ENCODE measurements around the gene RIPOR2. TPM values are rescaled to one million over a fixed set of nuclear protein-coding genes. Genes with fewer than 3 reads are reported as not detected.

The RIPOR2 gene
- total and polyA plus RNA-seq, 10 of the 15 experiments (the other 5 are each of a cell fraction or from before 2014, with no cell fraction given) = 22.2 to 48.2 (median 34.7) TPM

DNA sequence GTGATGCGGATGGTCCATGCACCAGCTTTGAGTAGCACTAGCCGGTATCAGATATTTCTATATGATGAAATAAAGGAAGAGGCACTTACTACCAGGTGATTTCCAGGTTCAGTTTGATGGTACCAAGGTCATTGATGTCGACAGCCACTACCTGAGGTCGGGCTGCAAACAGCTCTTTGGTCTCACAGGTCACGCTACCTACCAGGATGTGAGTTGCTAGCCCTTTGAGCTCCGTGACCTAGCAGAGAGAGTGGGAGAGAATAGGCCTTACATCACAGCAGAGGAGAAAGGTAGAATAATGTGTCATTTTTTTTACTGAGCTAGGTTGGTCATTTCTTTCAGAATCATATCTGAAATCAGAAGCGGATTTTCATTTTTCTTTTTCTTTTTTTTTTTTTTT lies 86.0 kb downstream of the RIPOR2 start:
- FAIRE-seq (no peak), ATAC-seq (no peak), DNase-seq (ENCODE audit: low read depth, low spot score) (no peak)
- Histone ChIP-seq H3K4me3 (no peak overlapping the region), H3K27ac (ENCODE audit: control insufficient read depth, insufficient read depth) (no peak overlapping the region), H3K4me2 (ENCODE audit: control insufficient read depth, insufficient read depth) (no peak overlapping the region), H2AFZ (ENCODE audit: control insufficient read depth, low read depth, low read length) (no peak overlapping the region), H3K27me3 (replicated peaks in 1 of 2; ENCODE audit: control insufficient read depth in 2 of 2, insufficient read depth in 2 of 2, low read length in 1 of 2) (no peaks in the 10 kb centered on the region), H3K79me2 (ENCODE audit: control insufficient read depth, insufficient read depth, low read length) (no peaks in the 10 kb centered on the region), H3K9me3 (replicated peaks; ENCODE audit: control insufficient read depth, insufficient read depth, low read length) (no peaks in the 10 kb centered on the region), H3K9ac (ENCODE audit: control insufficient read depth, insufficient read depth, low read length) (no peak overlapping the region), H3K36me3 (ENCODE audit: control insufficient read depth in 2 of 2, insufficient read depth in 2 of 2, low read length in 1 of 2) (peaks cover 6 to 15% of the 10 kb centered on the region in 2 experiments), H4K20me1 (ENCODE audit: control insufficient read depth, insufficient read depth) (no peaks in the 10 kb centered on the region), H3K4me1 (ENCODE audit: control insufficient read depth, insufficient read depth, low read length) (no peaks in the 10 kb centered on the region)
- SMC1A ChIA-PET (ENCODE audit: uncharacterized antibody, unreplicated experiment) = interaction anchor here (0.7 to 1.3 kb wide), 2 partner anchors 10 to 142 kb away, joined by 3 to 5 read pairs; no protein-coding TSS in a partner anchor
- in situ Hi-C loops (cut with MboI) (no loop called here), intact Hi-C loops (cut with micrococcal nuclease; ENCODE audit: unreplicated experiment) (no loop called here)
- 94% methylated on average over 7 of the region's 7 CpGs for WGBS (ENCODE audit: insufficient coverage, insufficient replicate concordance, low lambda C conversion rate, missing lambda C conversion rate)
- BruUV-seq (replicated peaks) = no TSS peak
- POLR2A ChIA-PET = interaction anchor here (0.9 kb wide), 1 partner anchor 15 kb away, joined by 6 read pairs; no protein-coding TSS in a partner anchor
- CTCF ChIA-PET = interaction anchor here (1.1 to 13.6 kb wide), 3 partner anchors 142 to 221 kb away, joined by 3 to 314 read pairs (median 16); no protein-coding TSS in a partner anchor
- RAD21 ChIA-PET (ENCODE audit: unreplicated experiment) = interaction anchor here (1.0 to 1.3 kb wide), 2 partner anchors 141 to 157 kb away, joined by 3 read pairs; no protein-coding TSS in a partner anchor
- TF ChIP-seq CHD1 (IDR thresholded peaks at IDR 0.05; ENCODE audit: low read depth, low read length) = no peak
- TF ChIP-seq, protein P1, sequence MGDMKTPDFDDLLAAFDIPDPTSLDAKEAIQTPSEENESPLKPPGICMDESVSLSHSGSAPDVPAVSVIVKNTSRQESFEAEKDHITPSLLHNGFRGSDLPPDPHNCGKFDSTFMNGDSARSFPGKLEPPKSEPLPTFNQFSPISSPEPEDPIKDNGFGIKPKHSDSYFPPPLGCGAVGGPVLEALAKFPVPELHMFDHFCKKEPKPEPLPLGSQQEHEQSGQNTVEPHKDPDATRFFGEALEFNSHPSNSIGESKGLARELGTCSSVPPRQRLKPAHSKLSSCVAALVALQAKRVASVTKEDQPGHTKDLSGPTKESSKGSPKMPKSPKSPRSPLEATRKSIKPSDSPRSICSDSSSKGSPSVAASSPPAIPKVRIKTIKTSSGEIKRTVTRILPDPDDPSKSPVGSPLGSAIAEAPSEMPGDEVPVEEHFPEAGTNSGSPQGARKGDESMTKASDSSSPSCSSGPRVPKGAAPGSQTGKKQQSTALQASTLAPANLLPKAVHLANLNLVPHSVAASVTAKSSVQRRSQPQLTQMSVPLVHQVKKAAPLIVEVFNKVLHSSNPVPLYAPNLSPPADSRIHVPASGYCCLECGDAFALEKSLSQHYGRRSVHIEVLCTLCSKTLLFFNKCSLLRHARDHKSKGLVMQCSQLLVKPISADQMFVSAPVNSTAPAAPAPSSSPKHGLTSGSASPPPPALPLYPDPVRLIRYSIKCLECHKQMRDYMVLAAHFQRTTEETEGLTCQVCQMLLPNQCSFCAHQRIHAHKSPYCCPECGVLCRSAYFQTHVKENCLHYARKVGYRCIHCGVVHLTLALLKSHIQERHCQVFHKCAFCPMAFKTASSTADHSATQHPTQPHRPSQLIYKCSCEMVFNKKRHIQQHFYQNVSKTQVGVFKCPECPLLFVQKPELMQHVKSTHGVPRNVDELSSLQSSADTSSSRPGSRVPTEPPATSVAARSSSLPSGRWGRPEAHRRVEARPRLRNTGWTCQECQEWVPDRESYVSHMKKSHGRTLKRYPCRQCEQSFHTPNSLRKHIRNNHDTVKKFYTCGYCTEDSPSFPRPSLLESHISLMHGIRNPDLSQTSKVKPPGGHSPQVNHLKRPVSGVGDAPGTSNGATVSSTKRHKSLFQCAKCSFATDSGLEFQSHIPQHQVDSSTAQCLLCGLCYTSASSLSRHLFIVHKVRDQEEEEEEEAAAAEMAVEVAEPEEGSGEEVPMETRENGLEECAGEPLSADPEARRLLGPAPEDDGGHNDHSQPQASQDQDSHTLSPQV (IDR thresholded peaks at IDR 0.05) = no peak
- TF ChIP-seq, protein P2, sequence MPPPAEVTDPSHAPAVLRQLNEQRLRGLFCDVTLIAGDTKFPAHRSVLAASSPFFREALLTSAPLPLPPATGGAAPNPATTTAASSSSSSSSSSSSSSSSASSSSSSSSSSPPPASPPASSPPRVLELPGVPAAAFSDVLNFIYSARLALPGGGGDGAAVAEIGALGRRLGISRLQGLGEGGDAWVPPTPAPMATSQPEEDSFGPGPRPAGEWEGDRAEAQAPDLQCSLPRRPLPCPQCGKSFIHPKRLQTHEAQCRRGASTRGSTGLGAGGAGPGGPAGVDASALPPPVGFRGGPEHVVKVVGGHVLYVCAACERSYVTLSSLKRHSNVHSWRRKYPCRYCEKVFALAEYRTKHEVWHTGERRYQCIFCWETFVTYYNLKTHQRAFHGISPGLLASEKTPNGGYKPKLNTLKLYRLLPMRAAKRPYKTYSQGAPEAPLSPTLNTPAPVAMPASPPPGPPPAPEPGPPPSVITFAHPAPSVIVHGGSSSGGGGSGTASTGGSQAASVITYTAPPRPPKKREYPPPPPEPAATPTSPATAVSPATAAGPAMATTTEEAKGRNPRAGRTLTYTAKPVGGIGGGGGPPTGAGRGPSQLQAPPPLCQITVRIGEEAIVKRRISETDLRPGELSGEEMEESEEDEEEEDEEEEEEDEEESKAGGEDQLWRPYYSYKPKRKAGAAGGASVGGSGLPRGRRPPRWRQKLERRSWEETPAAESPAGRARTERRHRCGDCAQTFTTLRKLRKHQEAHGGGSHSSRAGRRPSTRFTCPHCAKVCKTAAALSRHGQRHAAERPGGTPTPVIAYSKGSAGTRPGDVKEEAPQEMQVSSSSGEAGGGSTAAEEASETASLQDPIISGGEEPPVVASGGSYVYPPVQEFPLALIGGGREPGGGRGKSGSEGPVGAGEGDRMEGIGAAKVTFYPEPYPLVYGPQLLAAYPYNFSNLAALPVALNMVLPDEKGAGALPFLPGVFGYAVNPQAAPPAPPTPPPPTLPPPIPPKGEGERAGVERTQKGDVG (CRISPR knock-in tag; IDR thresholded peaks at IDR 0.05) = no peak
- no peak for TF ChIP-seq SREBF1 (IDR thresholded peaks at IDR 0.05; ENCODE audit: low read length)
- no peak for TF ChIP-seq EZH2 (IDR thresholded peaks at IDR 0.05; ENCODE audit: borderline replicate concordance, control insufficient read depth, low read depth, low read length)
- TF ChIP-seq, protein P3, sequence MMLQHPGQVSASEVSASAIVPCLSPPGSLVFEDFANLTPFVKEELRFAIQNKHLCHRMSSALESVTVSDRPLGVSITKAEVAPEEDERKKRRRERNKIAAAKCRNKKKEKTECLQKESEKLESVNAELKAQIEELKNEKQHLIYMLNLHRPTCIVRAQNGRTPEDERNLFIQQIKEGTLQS (IDR thresholded peaks at IDR 0.05; ENCODE audit: borderline replicate concordance, extremely low read depth, low read depth, low read length) = no peak
- no peak for TF ChIP-seq BCL11A (IDR thresholded peaks at IDR 0.05; ENCODE audit: low read depth, low read length)
- TF ChIP-seq, protein P4, sequence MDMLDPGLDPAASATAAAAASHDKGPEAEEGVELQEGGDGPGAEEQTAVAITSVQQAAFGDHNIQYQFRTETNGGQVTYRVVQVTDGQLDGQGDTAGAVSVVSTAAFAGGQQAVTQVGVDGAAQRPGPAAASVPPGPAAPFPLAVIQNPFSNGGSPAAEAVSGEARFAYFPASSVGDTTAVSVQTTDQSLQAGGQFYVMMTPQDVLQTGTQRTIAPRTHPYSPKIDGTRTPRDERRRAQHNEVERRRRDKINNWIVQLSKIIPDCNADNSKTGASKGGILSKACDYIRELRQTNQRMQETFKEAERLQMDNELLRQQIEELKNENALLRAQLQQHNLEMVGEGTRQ (IDR thresholded peaks at IDR 0.05; ENCODE audit: borderline replicate concordance, low read depth, low read length) = no peak
- no peak for TF ChIP-seq RAD21 (IDR thresholded peaks at IDR 0.05; ENCODE audit: insufficient read depth, low read depth, low read length)
- TF ChIP-seq FOXK2 (IDR thresholded peaks at IDR 0.05) = no peak
- TF ChIP-seq JUNB (IDR thresholded peaks at IDR 0.05) = no peak
- no peak for TF ChIP-seq ESRRA (IDR thresholded peaks at IDR 0.05; ENCODE audit: low read length)
- TF ChIP-seq MYB (IDR thresholded peaks at IDR 0.05; ENCODE audit: borderline replicate concordance, low read depth, low read length) = no peak
- TF ChIP-seq WRNIP1 (IDR thresholded peaks at IDR 0.05; ENCODE audit: borderline replicate concordance, low read depth, low read length) = no peak
- no peak for TF ChIP-seq SMC3 (IDR thresholded peaks at IDR 0.05; ENCODE audit: borderline replicate concordance, low read length)
- no peak for TF ChIP-seq MXI1 (IDR thresholded peaks at IDR 0.05; ENCODE audit: low read depth, low read length)
